Heart left ventricle (tissue), 16 donors: ENCODE measurements around the gene CCDC7. TPM values are rescaled to one million over a fixed set of nuclear protein-coding genes. Genes with fewer than 3 reads are reported as not detected.
"Not testable (repeated sequence)": the region's sequence is repeated elsewhere in the genome, so short reads cannot be mapped to it uniquely, and the experiment has no call there.

ENCODE experiments used
- ATAC-seq, 4 donors: fragments of 200-7000 bp; cut with Tn5 transposase; one replicate each; pipeline ENCODE4 v1.9.1; 2020 to 2022; ENCODE audit warnings: moderate library complexity in 4 of 4, mild to moderate bottlenecking in 3 of 4, moderate number of reproducible peaks in 1 of 4
- DNase-seq, 5 donors: peaks; one replicate each; pipeline ENCODE4 v3.0.0-alpha.2; 2020
- H3K27ac ChIP-seq, 12 donors: fragments of 200-600 bp; sonication (generic) in 4 of 12; one replicate each; pipeline versions ENCODE4 v1.5.0 to v1.8.0; 2016 to 2022; ENCODE audit warnings: mild to moderate bottlenecking in 2 of 12
- H3K27me3 ChIP-seq, 9 donors: fragments of 200-600 bp; sonication (generic) in 2 of 9; one replicate each; pipeline versions ENCODE4 v1.5.1 to v1.8.0; 2016 to 2022; ENCODE audit warnings: mild to moderate bottlenecking in 3 of 9
- H3K36me3 ChIP-seq, 9 donors: fragments of 200-600 bp; sonication (generic) in 2 of 9; one replicate each; pipeline versions ENCODE4 v1.5.0 to v1.8.0; 2018 to 2022; ENCODE audit warnings: mild to moderate bottlenecking in 2 of 9
- H3K4me1 ChIP-seq, 12 donors: fragments of 200-600 bp; sonication (generic) in 4 of 12; one replicate each; pipeline versions ENCODE4 v1.5.0 to v1.8.0; 2016 to 2022; ENCODE audit warnings: mild to moderate bottlenecking in 3 of 12
- H3K4me3 ChIP-seq, 12 donors: fragments of 200-600 bp; sonication (generic) in 4 of 12; one replicate each; pipeline versions ENCODE4 v1.5.0 to v1.8.0; 2017 to 2022; ENCODE audit warnings: mild to moderate bottlenecking in 9 of 12, moderate library complexity in 4 of 12
- H3K9me3 ChIP-seq, 12 donors: fragments of 200-600 bp; sonication (generic) in 4 of 12; one replicate each; pipeline versions ENCODE4 v1.5.0 to v1.8.0; 2016 to 2022; ENCODE audit warnings: mild to moderate bottlenecking in 1 of 12
- POLR2A ChIP-seq, 2 donors: fragments of 450-650 bp; IDR thresholded peaks; one replicate each; pipeline ENCODE4 v1.6.1; 2017; ENCODE audit warnings: antibody characterized with exemption in 2 of 2, mild to moderate bottlenecking in 2 of 2, moderate library complexity in 2 of 2
- WGBS, 4 donors: extraction: QIAGEN DNeasy Blood & Tissue Kit in 2 of 4; methylation state at CpG; one replicate each; pipeline versions ENCODE4 v1.1.5 to v1.1.7; 2013 to 2018; 5-methylcytosine and 5-hydroxymethylcytosine counted together
- intact Hi-C, 10 donors: fragments of 100-400 bp; cut with DNase I; formaldehyde crosslinking; loops; one replicate each; pipeline versions ENCODE4 v1.11.1 to v1.14.2; 2022
- polyA plus RNA-seq, 2 donors: library from polyadenylated mRNA; stranded (reverse); fragments of 200-250 nt; gene quantifications; one replicate each; pipeline ENCODE4 v1.2.3, GENCODE V29; 2013
- total RNA-seq, 9 donors: library from RNA; depleted of rRNA in 2 of 9; stranded (reverse); fragments of >200 nt in 2 of 9; fragmentation: NEBNext Ultra II Directional in 3 of 9; extraction: Animal tissue kit (Norgen Biotek cat#: 25700) in 3 of 9; gene quantifications; one replicate each; pipeline versions ENCODE4 v1.1.0 to v1.2.4, GENCODE V29; 2016 to 2023
- TF ChIP-seq, protein P1 (sequence below), 12 donors: fragments of 200-600 bp; sonication (generic) in 4 of 12; IDR thresholded peaks; one replicate each; pipeline versions ENCODE4 v1.5.0 to v1.8.0; 2018 to 2022; ENCODE audit warnings: antibody characterized with exemption in 12 of 12, mild to moderate bottlenecking in 5 of 12
- donor health status: ischemic (EF 13 %, LVEDD 7.1; RV severe dilation, severe dysfunction).
- donor health status: healthy with polysubstance abuse.
- donor health status: DM: no; HTN: yes; CAD: no.
- donor health status: DM: no; HTN: no; CAD: no.
- donor health status: ischemic (EF 25% LVEDD 6.9; RV normal size, moderate dysfunction).
- donor health status: ischemic (EF 25% LVEDD 5.7; RV mildly dilated, moderate dysfunction).
- donor health status: healthy.
- donor health status: DM: yes; HTN: yes; CAD: no.
- donor health status: ischemic (EF 35%, LVEDD 5.7; RV mildly dilated, moderate dysfunction).
- donor health status: nonischemic (EF 11% LVEDD 7.7; RV severe dilation, severe dysfunction).
- donor health status: DM: yes; HTN: yes; CAD: no.
- donor health status: PGD.
- donor health status: ischemic (EF 29% LVEDD 5.4; RV normal size, mild dysfunction).
- donor health status: nonischemic (EF 23%, LVEDD 6.1; RV moderate dilation, normal function).

CCDC7 gene
- total and polyA plus RNA-seq, 11 donors: 1.5 to 41.3 (median 22.4) TPM

DNA sequence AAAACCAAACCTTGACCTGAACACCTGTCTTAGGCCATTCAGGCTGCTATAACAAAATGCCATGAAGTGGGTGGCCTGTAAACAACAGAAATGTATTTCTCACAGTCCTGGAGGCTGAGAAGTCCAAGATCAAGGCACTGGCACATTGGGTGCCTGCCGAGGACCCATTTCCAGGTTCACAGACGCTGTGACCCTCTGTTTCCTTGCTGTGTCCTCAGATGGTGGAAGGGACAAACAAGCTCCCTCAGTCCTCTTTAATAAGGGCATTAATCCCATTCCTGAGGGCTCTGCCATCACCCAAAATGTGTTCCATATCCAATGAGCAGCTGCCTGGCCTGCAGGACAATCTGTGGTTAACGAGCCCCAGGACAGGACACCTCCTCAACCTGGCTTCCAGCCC, 444.5 kb downstream of the CCDC7 start:
- intact Hi-C loops: no loop called here
- no peak for TF ChIP-seq POLR2A (IDR thresholded peaks at IDR 0.05)
- TF ChIP-seq, protein P1, sequence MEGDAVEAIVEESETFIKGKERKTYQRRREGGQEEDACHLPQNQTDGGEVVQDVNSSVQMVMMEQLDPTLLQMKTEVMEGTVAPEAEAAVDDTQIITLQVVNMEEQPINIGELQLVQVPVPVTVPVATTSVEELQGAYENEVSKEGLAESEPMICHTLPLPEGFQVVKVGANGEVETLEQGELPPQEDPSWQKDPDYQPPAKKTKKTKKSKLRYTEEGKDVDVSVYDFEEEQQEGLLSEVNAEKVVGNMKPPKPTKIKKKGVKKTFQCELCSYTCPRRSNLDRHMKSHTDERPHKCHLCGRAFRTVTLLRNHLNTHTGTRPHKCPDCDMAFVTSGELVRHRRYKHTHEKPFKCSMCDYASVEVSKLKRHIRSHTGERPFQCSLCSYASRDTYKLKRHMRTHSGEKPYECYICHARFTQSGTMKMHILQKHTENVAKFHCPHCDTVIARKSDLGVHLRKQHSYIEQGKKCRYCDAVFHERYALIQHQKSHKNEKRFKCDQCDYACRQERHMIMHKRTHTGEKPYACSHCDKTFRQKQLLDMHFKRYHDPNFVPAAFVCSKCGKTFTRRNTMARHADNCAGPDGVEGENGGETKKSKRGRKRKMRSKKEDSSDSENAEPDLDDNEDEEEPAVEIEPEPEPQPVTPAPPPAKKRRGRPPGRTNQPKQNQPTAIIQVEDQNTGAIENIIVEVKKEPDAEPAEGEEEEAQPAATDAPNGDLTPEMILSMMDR (IDR thresholded peaks at IDR 0.05): no peak
- Histone ChIP-seq H3K27ac (no peak overlapping the region), H3K36me3 (peaks cover 0 to 6% (median 2%) of the 10 kb centered on the region in 9 donors), H3K4me1 (no peaks in the 10 kb centered on the region), H3K9me3 (no peaks in the 10 kb centered on the region), H3K27me3 (no peaks in the 10 kb centered on the region), H3K4me3 (no peak overlapping the region)
- DNase-seq: no peak
- WGBS, 4 donors: 61 to 85% (median 84%) methylated on average over 3 of the region's 3 CpGs
- no peak for ATAC-seq

DNA sequence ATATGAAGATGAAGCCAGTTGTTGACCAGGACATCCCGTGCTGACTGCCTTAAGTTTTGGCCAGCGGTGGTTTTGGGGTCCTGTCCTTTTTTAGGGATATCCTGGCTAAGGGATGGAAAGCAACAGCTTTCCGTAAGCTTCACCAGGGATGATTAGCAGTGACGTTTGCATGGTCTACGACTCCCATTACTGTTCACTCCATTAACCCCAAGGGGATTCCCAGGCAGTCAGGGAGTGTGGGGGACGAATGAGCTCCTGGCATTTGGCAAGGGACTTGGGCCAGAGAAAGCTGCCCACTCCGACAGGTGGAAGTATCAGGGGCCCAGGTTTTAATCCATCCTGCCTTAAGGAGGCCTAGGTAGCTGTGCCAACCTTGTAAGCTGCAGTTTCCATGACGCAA, 445.3 kb downstream of the CCDC7 start:
- H3K9me3 ChIP-seq: no peaks in the 10 kb centered on the region
- DNase-seq: no peak
- no peak overlapping the region for H3K27ac ChIP-seq
- H3K4me1 ChIP-seq: no peaks in the 10 kb centered on the region
- WGBS, 4 donors: 73 to 87% (median 80%) methylated on average over 8 of the region's 8 CpGs
- ATAC-seq: peak in 1 of 4 donors; percentile 14
- no peak overlapping the region for H3K4me3 ChIP-seq
- H3K27me3 ChIP-seq: no peaks in the 10 kb centered on the region
- intact Hi-C loops: no loop called here
- TF ChIP-seq POLR2A (IDR thresholded peaks at IDR 0.05): no peak
- TF ChIP-seq, protein P1 (IDR thresholded peaks at IDR 0.05): no peak
- H3K36me3 ChIP-seq: peaks cover 0 to 14% (median 3%) of the 10 kb centered on the region in 9 donors

DNA sequence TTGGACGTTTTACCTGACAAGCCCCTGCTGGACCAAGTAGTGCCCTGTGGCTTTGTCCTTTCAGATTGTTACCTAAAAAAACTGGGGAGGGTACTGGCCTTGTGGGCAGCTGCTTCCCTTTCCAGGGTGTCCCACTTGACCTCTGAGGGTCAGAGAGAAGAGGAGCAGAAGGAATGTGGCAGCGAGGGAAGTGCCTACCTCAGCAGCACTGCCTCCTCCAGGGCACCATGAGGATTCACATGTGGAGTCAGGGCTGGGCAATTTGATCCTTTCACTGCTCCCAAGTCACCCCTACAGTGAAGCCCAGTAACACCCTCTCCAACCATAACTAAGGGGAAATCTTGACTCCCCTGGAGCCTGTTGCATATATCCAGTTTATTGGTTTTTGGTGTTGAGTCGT, 447.5 kb downstream of the CCDC7 start:
- TF ChIP-seq POLR2A (IDR thresholded peaks at IDR 0.05): no peak
- intact Hi-C loops: no loop called here
- H3K27me3 ChIP-seq: no peaks in the 10 kb centered on the region
- 66 to 68% (median 67%) methylated on average over 3 of the region's 3 CpGs for WGBS, 4 donors
- no peaks in the 10 kb centered on the region for H3K4me1 ChIP-seq
- H3K9me3 ChIP-seq: no peaks in the 10 kb centered on the region
- DNase-seq (no peak), ATAC-seq (peak in 1 of 4 donors; percentile 16)
- peaks cover 0 to 36% (median 23%) of the 10 kb centered on the region in 9 donors for H3K36me3 ChIP-seq
- no peak overlapping the region for H3K27ac ChIP-seq
- H3K4me3 ChIP-seq: no peak overlapping the region

DNA sequence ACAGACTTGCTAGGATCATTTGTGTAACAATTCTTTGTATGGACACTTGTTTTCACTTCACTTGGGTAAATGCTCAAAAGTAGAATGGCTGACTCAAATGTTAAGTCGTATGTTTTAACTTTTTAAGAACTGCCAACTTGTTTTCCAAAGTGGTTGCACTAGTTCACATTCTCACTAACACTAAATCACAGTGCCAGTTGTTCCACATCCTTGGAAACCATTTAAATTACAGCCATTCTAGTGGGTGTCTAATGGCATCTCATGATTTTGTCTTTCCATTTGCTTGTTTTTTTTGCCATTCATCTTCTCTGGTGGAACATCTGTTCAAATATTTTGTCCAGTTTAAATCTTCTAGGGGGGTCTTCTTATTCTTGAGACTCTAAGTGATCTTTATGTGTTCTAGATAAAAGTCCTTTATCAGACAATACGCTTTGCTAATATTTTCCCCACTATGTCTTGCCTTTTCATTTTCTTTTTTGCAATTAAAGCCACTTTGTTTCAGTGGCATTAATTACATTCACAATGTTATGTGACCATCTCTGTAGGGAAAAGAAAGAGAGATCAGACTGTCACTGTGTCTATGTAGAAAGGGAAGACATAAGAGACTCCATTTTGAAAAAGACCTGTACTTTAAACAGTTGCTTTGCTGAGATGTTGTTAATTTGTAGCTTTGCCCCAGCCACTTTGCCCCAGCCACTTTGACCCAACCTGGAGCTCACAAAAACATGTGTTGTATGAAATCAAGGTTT, 448.1 kb downstream of the CCDC7 start:
- H3K27me3 ChIP-seq: no peaks in the 10 kb centered on the region
- WGBS, 4 donors: 91 to 95% (median 92%) methylated on average over 2 of the region's 2 CpGs
- no peak for ATAC-seq
- intact Hi-C loops: no loop called here
- DNase-seq: no peak
- H3K27ac ChIP-seq: no peak overlapping the region
- TF ChIP-seq POLR2A (IDR thresholded peaks at IDR 0.05): no peak
- TF ChIP-seq, protein P1 (IDR thresholded peaks at IDR 0.05): no peak
- H3K36me3 ChIP-seq: peaks cover 0 to 43% (median 29%) of the 10 kb centered on the region in 9 donors
- H3K9me3 ChIP-seq: no peaks in the 10 kb centered on the region
- no peak overlapping the region for H3K4me3 ChIP-seq
- H3K4me1 ChIP-seq: no peaks in the 10 kb centered on the region

DNA sequence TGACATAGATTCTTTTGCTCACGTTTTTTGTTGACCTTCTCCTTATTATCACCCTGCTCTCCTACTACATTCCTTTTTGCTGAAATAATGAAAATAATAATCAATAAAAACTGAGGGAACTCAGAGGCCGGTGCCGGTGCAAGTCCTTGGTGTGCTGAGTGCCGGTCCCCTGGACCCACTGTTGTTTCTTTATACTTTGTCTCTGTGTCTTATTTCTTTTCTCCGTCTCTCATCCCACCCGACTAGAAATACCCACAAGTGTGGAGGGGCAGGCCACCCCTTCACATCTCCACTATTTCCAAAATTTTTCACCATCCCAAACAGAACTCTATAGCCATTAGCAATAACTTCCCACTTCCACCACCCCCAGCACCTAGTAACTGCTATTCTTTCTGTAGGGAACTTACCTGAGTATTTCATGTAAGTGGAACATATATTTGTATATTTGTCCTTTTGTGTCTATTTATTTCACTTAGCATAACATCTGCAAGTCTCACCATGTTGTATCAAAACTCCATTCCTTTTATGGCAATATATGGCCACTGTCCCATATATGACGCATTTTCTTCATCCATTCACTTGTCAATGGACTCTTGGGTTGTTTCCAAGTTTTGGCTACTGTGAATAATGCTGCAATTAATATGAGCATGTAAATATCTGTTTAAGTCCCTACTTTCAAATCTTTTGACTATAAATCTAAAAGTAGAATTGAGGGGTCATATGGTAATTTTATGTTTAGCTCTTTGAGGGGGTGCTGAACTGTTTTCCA, 449.4 kb downstream of the CCDC7 start:
- H3K4me1 ChIP-seq, H3K27ac ChIP-seq, ATAC-seq, DNase-seq, H3K4me3 ChIP-seq, intact Hi-C loops, H3K9me3 ChIP-seq, H3K27me3 ChIP-seq: not testable (repeated sequence)
- H3K36me3 ChIP-seq: peaks cover 0 to 54% (median 41%) of the 10 kb centered on the region in 9 donors
- WGBS, 4 donors: 91 to 93% (median 93%) methylated on average over 7 of the region's 7 CpGs
